ENCODE measurements around the gene ABCA9. TPM values are rescaled to one million over a fixed set of nuclear protein-coding genes. Genes with fewer than 3 reads are reported as not detected.
"Not testable (repeated sequence)": the region's sequence is repeated elsewhere in the genome, so short reads cannot be mapped to it uniquely, and the experiment has no call there.

The ABCA9 gene
- total and polyA plus RNA-seq, 2 donors from 2014 or later = 0.45 to 2.0 TPM

DNA sequence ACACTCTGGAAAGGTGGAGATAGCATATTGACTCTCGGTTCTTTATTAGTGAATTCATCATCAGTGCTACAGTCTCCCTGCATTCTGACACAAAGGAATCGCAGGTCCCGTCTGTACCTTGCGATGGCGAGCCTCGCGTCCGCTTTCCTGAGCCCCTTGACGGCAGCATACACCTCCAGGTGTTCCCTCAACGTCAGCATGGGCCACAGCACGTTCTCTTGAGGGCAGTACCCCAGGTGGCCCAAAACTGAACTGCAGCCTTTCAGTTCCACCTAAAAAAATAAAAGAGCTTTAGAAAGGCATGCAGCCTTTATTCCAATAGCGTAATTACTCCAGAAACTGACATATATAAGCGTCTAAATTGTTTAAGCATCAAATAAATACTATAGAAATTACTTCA, 24.2 kb upstream of the ABCA9 start:
- TF ChIP-seq, protein P1, sequence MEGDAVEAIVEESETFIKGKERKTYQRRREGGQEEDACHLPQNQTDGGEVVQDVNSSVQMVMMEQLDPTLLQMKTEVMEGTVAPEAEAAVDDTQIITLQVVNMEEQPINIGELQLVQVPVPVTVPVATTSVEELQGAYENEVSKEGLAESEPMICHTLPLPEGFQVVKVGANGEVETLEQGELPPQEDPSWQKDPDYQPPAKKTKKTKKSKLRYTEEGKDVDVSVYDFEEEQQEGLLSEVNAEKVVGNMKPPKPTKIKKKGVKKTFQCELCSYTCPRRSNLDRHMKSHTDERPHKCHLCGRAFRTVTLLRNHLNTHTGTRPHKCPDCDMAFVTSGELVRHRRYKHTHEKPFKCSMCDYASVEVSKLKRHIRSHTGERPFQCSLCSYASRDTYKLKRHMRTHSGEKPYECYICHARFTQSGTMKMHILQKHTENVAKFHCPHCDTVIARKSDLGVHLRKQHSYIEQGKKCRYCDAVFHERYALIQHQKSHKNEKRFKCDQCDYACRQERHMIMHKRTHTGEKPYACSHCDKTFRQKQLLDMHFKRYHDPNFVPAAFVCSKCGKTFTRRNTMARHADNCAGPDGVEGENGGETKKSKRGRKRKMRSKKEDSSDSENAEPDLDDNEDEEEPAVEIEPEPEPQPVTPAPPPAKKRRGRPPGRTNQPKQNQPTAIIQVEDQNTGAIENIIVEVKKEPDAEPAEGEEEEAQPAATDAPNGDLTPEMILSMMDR (IDR thresholded peaks at IDR 0.05; ENCODE audit: borderline replicate concordance, extremely low read depth, insufficient read depth) = peak; percentile 16
- H3K4me3 ChIP-seq (ENCODE audit: low read length in 3 of 3) = no peak overlapping the region
- no peak overlapping the region for H3K9ac ChIP-seq (ENCODE audit: low read length in 3 of 3)
- H3K36me3 ChIP-seq (ENCODE audit: control insufficient read depth in 2 of 3, insufficient read depth in 3 of 3, low read length in 3 of 3) = peaks cover 0 to 7% (median 0%) of the 10 kb centered on the region in 3 donors
- DNase-seq (peak in 2 of 5 donors; percentile 27 to 34), FAIRE-seq (no peak)
- intact Hi-C loops (cut with DNase I) = loop anchor here (10.0 kb wide), 1 partner anchor 110 kb away; no protein-coding TSS in a partner anchor
- H3K4me1 ChIP-seq (ENCODE audit: control insufficient read depth in 2 of 3, insufficient read depth in 2 of 3, low read depth in 1 of 3, low read length in 3 of 3) = no peaks in the 10 kb centered on the region
- no peaks in the 10 kb centered on the region for H3K27me3 ChIP-seq (ENCODE audit: control insufficient read depth, insufficient read depth, low read length)
- no peak overlapping the region for H3K27ac ChIP-seq (ENCODE audit: low read depth in 2 of 2, low read length in 2 of 2)
- peaks cover 0 to 5% (median 0%) of the 10 kb centered on the region in 3 donors for H3K9me3 ChIP-seq (ENCODE audit: control insufficient read depth in 2 of 3, insufficient read depth in 1 of 3, low read length in 3 of 3)

DNA sequence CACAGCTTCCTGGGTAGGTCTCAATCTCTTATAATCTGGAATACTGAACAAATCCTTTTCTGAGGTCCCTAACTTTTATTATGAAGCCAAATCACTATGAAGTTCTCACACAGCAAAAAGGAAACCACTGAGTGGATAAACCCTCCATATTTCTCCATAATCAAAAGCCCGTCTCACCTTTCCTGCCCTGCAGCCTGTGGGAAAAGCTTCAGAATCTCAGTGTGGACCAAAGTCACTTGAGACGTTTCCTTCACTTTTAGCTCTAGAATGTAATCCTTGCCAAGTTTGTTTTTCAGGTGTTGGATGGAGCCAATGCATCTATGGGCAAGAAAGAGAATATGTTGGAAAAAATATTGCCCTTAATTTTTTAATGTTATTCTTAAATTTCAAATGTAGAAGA, 22.0 kb upstream of the ABCA9 start:
- Histone ChIP-seq H3K27me3 (ENCODE audit: control insufficient read depth, insufficient read depth, low read length) (no peaks in the 10 kb centered on the region), H3K4me3 (ENCODE audit: low read length in 3 of 3) (no peak overlapping the region), H3K9me3 (ENCODE audit: control insufficient read depth in 2 of 3, insufficient read depth in 1 of 3, low read length in 3 of 3) (peaks cover 0 to 5% (median 0%) of the 10 kb centered on the region in 3 donors), H3K27ac (ENCODE audit: low read depth in 2 of 2, low read length in 2 of 2) (no peak overlapping the region), H3K36me3 (ENCODE audit: control insufficient read depth in 2 of 3, insufficient read depth in 3 of 3, low read length in 3 of 3) (peaks cover 0 to 7% (median 0%) of the 10 kb centered on the region in 3 donors), H3K4me1 (ENCODE audit: control insufficient read depth in 2 of 3, insufficient read depth in 2 of 3, low read depth in 1 of 3, low read length in 3 of 3) (no peaks in the 10 kb centered on the region), H3K9ac (ENCODE audit: low read length in 3 of 3) (no peak overlapping the region)
- TF ChIP-seq, protein P1 (IDR thresholded peaks at IDR 0.05; ENCODE audit: borderline replicate concordance, extremely low read depth, insufficient read depth) = no peak
- intact Hi-C loops (cut with DNase I) = loop anchor here (10.0 kb wide), 1 partner anchor 112 kb away; no protein-coding TSS in a partner anchor
- FAIRE-seq (no peak), DNase-seq (no peak)

DNA sequence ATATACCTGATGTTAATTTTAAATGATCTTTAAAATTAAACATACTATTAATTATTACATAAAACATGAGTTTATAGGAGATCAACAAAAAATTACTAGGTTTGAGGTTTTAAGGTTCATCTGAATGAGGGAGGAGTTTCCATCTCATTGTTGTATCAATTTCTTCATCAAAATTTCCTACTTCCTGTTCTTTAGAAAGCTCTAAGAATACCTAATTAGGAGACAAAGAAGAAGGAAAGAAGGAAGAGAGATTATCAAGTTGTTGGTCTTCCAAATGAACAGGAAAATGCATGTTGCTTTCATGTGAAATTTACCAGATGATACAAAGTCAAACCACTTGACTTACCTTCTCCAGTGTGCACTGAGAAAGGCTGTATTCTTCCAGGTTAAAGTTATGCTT, 18.1 kb upstream of the ABCA9 start:
- DNase-seq (no peak), FAIRE-seq (no peak)
- Histone ChIP-seq H3K4me1 (ENCODE audit: control insufficient read depth in 2 of 3, insufficient read depth in 2 of 3, low read depth in 1 of 3, low read length in 3 of 3) (no peaks in the 10 kb centered on the region), H3K9ac (ENCODE audit: low read length in 3 of 3) (no peak overlapping the region), H3K4me3 (ENCODE audit: low read length in 3 of 3) (no peak overlapping the region), H3K9me3 (ENCODE audit: control insufficient read depth in 2 of 3, insufficient read depth in 1 of 3, low read length in 3 of 3) (peaks cover 0 to 5% (median 0%) of the 10 kb centered on the region in 3 donors), H3K27ac (ENCODE audit: low read depth in 2 of 2, low read length in 2 of 2) (no peak overlapping the region), H3K36me3 (ENCODE audit: control insufficient read depth in 2 of 3, insufficient read depth in 3 of 3, low read length in 3 of 3) (peaks cover 0 to 7% (median 0%) of the 10 kb centered on the region in 3 donors), H3K27me3 (ENCODE audit: control insufficient read depth, insufficient read depth, low read length) (no peaks in the 10 kb centered on the region)
- intact Hi-C loops (cut with DNase I) = no loop called here
- TF ChIP-seq, protein P1 (IDR thresholded peaks at IDR 0.05; ENCODE audit: borderline replicate concordance, extremely low read depth, insufficient read depth) = no peak

DNA sequence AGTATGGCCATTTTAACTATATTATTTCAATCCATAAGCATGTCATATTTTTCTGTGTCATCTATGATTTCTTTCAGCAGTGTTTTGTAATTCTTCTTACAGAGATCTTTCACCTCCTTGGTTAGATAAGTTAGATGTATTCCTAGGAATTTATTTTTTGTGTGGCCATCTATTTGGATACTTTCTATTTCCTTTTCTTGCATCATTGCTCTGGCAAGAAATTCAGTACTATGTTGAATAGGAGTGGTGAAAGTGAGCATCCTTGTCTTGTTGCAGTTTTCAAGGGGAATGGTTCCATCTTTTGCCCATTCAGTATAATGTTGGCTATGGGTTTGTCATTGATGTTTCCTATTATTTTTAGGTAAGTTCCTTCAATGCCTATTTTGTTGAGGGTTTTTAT, 15.1 kb upstream of the ABCA9 start:
- H3K9ac ChIP-seq (ENCODE audit: low read length in 3 of 3) = no peak overlapping the region
- DNase-seq (no peak), FAIRE-seq (no peak)
- H3K27me3 ChIP-seq (ENCODE audit: control insufficient read depth, insufficient read depth, low read length) = no peaks in the 10 kb centered on the region
- H3K9me3 ChIP-seq (ENCODE audit: control insufficient read depth in 2 of 3, insufficient read depth in 1 of 3, low read length in 3 of 3) = no peaks in the 10 kb centered on the region
- no peaks in the 10 kb centered on the region for H3K4me1 ChIP-seq (ENCODE audit: control insufficient read depth in 2 of 3, insufficient read depth in 2 of 3, low read depth in 1 of 3, low read length in 3 of 3)
- H3K36me3 ChIP-seq (ENCODE audit: control insufficient read depth in 2 of 3, insufficient read depth in 3 of 3, low read length in 3 of 3) = no peaks in the 10 kb centered on the region
- H3K27ac ChIP-seq (ENCODE audit: low read depth in 2 of 2, low read length in 2 of 2) = no peak overlapping the region
- TF ChIP-seq, protein P1 (IDR thresholded peaks at IDR 0.05; ENCODE audit: borderline replicate concordance, extremely low read depth, insufficient read depth) = no peak
- intact Hi-C loops (cut with DNase I) = no loop called here
- no peak overlapping the region for H3K4me3 ChIP-seq (ENCODE audit: low read length in 3 of 3)

DNA sequence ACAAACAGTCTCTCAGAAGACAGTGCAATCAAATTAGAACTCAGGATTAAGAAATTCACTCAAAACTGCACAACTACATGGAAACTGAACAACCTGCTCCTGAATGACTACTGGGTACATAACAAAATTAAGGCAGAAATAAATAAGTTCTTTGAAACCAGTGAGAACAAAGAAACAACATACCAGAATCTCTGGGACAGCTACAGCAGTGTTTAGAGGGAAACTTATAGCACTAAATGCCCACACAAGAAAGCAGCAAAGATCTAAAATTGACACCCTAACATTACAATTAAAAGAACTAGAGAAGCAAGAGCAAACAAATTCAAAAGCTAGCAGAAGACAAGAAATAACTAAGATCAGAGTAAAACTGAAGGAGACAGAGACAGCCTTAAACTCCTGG, 12.7 kb upstream of the ABCA9 start:
- H3K4me3 ChIP-seq (ENCODE audit: low read length in 3 of 3); H3K9ac ChIP-seq (ENCODE audit: low read length in 3 of 3); H3K36me3 ChIP-seq (ENCODE audit: control insufficient read depth in 2 of 3, insufficient read depth in 3 of 3, low read length in 3 of 3); DNase-seq; intact Hi-C loops (cut with DNase I); H3K4me1 ChIP-seq (ENCODE audit: control insufficient read depth in 2 of 3, insufficient read depth in 2 of 3, low read depth in 1 of 3, low read length in 3 of 3); FAIRE-seq; H3K9me3 ChIP-seq (ENCODE audit: control insufficient read depth in 2 of 3, insufficient read depth in 1 of 3, low read length in 3 of 3); H3K27me3 ChIP-seq (ENCODE audit: control insufficient read depth, insufficient read depth, low read length); H3K27ac ChIP-seq (ENCODE audit: low read depth in 2 of 2, low read length in 2 of 2): not testable (repeated sequence)
